GM21515 (cell line): Measurements from ENCODE around the gene GPR21.

Experiments
- ATAC-seq: cut with Tn5 transposase; IDR thresholded peaks from one replicate; pipeline ENCODE4 v1.9.1; 2021; ENCODE audit not compliant: unreplicated experiment

Gene GPR21

GRCh38 chr9:123063177-123063598 lies 29.7 kb downstream of the GPR21 start:
- no peak for ATAC-seq

DNA sequence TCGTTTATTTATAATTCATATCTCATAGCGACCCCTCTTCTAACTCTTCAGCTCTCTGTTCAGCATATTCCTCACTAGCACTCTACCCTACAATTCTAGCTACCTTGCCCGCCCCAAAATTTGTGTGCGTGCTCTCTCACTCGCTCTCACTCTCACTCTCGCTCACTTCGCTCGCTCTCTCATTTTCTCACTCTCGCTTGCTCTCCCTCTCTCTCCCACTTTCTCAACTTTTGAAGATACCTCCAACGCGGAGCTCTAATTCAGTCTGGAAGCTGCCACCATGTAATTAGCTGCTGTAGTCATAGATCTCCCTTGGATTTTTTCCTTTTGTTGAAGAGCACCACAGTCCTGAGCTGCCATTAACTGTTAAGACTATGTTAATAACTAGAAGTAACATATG lies 30.4 kb downstream of the GPR21 start:
- no peak for ATAC-seq

DNA sequence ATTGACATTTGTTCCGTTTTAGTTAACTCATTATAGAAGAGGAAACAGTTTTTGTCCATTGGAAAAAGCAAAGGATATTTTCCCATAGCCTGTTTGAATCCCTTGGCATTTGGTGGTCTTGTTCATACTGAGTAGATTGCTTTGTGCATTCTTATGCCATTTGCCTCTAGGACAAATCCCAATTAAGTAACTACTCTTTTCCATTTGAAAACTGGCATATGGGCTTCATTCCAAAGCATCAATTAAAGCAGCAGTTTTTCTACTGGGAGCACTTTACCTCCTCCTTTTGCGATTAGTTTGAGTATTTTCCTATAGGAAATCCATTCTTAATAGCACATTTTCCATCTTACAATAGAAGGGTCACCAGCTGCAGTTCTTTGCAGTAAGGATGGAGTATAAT lies 31.2 kb downstream of the GPR21 start:
- no peak for ATAC-seq

- ATAC-seq: no peak
Measured at GRCh38 chr9:123065196-123065595, 31.7 kb downstream of the GPR21 start.

- ATAC-seq: no peak
Measured at GRCh38 chr9:123067136-123067535, 33.7 kb downstream of the GPR21 start.

DNA sequence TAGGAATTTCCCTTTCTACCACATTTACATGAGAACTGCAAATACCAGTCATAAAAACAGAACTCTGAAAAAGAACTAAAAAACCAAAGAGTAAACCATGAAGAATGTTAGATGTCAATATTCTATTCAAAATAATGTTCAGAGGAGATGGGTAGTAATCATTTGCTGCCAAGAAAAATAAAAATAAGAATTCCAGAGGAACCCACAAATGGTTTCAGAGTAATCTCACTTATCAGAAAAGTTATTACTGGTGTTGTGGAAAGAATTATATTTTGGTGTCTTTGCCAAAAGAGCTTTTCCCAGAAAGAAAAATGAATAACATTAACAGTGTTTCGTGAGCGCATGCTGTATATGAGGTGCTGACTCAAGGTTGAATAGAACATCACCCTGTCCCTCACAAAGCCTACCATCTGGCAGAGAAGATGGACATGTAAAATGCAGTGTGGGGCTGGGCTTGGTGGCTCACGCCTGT lies 35.6 kb downstream of the GPR21 start:
- ATAC-seq: no peak

GRCh38 chr9:123070198-123070597 lies 36.7 kb downstream of the GPR21 start:
- ATAC-seq: no peak

- no peak for ATAC-seq
Measured at GRCh38 chr9:123072407-123072995, 39.0 kb downstream of the GPR21 start.

DNA sequence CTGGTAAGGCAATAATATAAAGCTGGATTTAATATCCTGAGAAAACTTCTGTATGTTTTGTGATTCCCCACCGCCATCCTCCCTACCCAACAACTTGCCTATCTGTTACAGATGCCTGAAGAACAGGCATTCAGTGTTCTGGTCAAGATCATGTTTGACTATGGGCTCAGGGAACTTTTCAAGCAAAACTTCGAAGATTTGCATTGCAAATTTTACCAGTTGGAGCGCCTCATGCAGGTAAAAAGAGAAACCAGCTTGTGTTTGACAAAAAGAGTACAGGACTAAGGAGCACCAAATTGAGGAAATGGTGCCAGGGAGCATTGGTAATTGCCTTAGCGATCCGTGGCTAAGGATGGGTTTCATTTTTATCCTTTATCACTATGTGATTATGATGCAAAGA lies 40.0 kb downstream of the GPR21 start:
- ATAC-seq: no peak

- ATAC-seq: no peak
Measured at GRCh38 chr9:123073991-123074422, 40.5 kb downstream of the GPR21 start.

DNA sequence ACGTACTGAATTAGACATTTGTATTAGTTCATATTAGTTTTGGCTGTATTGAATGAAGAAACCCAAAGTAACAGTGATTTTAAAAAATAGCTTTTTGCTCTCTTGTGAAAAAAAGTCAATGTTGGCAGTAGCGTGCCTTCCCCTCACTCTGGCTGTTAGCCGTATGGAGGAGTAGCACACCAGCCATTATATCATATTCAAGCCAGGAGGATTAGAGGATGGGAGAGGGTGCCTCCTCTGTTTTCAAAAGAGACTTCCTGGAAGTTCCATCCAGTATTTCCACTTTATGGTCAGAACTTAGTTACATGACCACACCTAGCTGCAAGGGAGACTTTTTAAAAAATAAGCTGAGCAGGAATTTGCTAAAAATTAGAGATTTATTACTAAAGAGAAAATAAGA lies 41.2 kb downstream of the GPR21 start:
- ATAC-seq: no peak

DNA sequence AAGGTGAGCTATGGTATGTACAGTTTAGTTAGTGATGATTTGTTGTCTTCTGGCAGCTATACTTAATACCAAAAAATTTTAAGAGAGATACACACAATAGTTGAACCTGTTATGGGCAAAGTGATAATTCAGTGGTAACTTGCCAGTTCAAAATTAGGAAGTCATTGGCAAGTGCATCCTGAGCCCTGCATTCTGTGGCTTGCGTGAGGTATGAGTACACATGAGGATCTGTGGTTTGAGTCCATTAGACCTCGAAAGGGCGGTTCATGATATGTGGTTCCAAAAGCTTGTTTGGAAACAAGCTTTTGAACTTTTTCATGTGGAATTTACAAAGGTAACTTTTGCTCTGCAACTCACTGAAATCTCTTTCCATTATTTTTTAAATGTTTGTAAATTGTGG lies 47.0 kb downstream of the GPR21 start:
- ATAC-seq: no peak

GRCh38 chr9:123081824-123082223 lies 48.4 kb downstream of the GPR21 start:
- ATAC-seq: no peak

DNA sequence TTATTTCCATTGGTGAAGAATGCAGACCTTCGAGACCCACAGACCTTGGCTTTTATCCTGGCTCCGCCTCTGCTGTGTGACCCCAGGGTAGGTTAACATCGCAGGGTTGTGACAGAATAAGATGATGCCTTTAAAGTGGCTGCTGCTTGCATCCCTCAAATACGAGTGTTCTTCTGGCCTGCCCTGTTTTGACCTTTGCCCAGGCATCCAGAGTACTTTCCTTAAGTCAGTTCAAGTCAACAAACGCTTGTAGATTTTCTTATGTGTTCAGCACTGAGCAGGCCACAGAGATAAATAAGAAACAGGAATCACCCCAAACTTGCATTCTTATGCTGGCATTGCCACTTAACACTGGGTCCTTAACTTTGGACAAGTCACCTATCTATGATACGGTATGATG lies 50.2 kb downstream of the GPR21 start:
- ATAC-seq: no peak

- ATAC-seq: no peak
Measured at GRCh38 chr9:123084256-123084655, 50.8 kb downstream of the GPR21 start.
